ENCODE data around the gene WWOX. TPM values are rescaled to one million over a fixed set of nuclear protein-coding genes. Genes with fewer than 3 reads are reported as not detected.

The WWOX gene
- total RNA-seq, 1 experiment from 2014 or later: 15.6 TPM

DNA sequence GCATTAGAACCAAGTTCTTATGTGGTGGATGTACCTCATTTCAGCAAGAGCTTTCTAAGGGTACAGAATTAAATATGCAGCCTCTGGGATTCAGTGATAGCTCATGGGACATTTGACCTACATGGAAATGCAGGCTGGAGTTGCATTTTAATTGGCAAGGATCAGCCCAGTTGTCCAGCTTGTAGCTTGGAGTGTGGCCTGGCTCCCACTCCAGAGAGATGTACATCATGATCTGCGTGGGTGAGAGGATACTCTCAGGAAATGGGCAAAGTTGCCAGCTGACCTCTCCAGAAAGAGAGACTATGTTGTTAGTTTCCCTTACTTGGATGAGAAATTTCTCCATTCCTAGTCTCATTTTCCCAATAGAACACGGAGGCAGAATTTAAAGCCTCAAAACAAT, 945.7 kb downstream of the WWOX start:
- no peak overlapping the region for H3K27ac Mint-ChIP-seq
- DNase-seq: no peak
- H3K36me3 Mint-ChIP-seq (ENCODE audit: insufficient read depth in 1 of 3, low read depth in 3 of 3): no peaks in the 10 kb centered on the region
- Histone ChIP-seq H2AK5ac (ENCODE audit: insufficient read length, low read length) (no peak overlapping the region), H4K20me1 (ENCODE audit: control insufficient read depth, insufficient read depth, insufficient read length) (peaks cover 3% of the 10 kb centered on the region), H3K27me3 (ENCODE audit: insufficient read depth, low read length) (no peaks in the 10 kb centered on the region), H3K14ac (ENCODE audit: insufficient read depth, low read length) (no peak overlapping the region), H3K18ac (ENCODE audit: insufficient read length, low read depth, low read length) (no peak overlapping the region), H3K4me1 (ENCODE audit: insufficient read depth, low read length) (no peaks in the 10 kb centered on the region), H4K91ac (ENCODE audit: insufficient read length, low read depth, low read length) (no peak overlapping the region), H3K4ac (ENCODE audit: low read depth, low read length) (no peak overlapping the region), H3K27ac (ENCODE audit: insufficient read length, low read depth, low read length) (no peak overlapping the region), H3T11ph (ENCODE audit: low read length) (no peak overlapping the region), H3K4me2 (ENCODE audit: insufficient read depth, insufficient read length, low read length) (no peak overlapping the region), H3K9ac (ENCODE audit: extremely low read depth, insufficient read length, low read length) (no peak overlapping the region), H3K9me3 (ENCODE audit: control insufficient read depth, low read depth, low read length) (no peaks in the 10 kb centered on the region), H2BK5ac (ENCODE audit: insufficient read length, low read length) (no peak overlapping the region), H2BK120ac (ENCODE audit: low read depth, low read length, poor library complexity, severe bottlenecking) (no peak overlapping the region), H3K79me1 (ENCODE audit: insufficient read depth, low read depth, low read length, poor library complexity, severe bottlenecking) (no peaks in the 10 kb centered on the region), H3K23ac (ENCODE audit: insufficient read length, low read depth, low read length) (no peak overlapping the region), H3K79me2 (ENCODE audit: insufficient read depth, low read length) (no peaks in the 10 kb centered on the region), H3K56ac (ENCODE audit: insufficient read length, low read depth, low read length) (no peak overlapping the region), H2BK15ac (ENCODE audit: low read depth, low read length) (no peak overlapping the region), H3K23me2 (ENCODE audit: insufficient read length, low read depth, low read length, poor library complexity, severe bottlenecking) (no peaks in the 10 kb centered on the region), H2BK20ac (ENCODE audit: low read depth, low read length, poor library complexity, severe bottlenecking) (no peak overlapping the region), H4K5ac (ENCODE audit: insufficient read length, low read depth, low read length) (no peak overlapping the region), H2BK12ac (ENCODE audit: insufficient read length, low read depth, low read length) (no peak overlapping the region), H4K8ac (replicated peaks; ENCODE audit: insufficient read length, low read depth, low read length) (no peak overlapping the region), H2AFZ (ENCODE audit: low read length) (no peak overlapping the region)
- H3K27me3 Mint-ChIP-seq (ENCODE audit: low read depth): no peaks in the 10 kb centered on the region; the same call in 1 of the 2 replicates
- WGBS (ENCODE audit: extremely low coverage, insufficient read length, low lambda C conversion rate): no CpG with 5 or more reads among the region's 2 CpGs
- H3K4me3 Mint-ChIP-seq: no peak overlapping the region
- TF ChIP-seq, protein P1, sequence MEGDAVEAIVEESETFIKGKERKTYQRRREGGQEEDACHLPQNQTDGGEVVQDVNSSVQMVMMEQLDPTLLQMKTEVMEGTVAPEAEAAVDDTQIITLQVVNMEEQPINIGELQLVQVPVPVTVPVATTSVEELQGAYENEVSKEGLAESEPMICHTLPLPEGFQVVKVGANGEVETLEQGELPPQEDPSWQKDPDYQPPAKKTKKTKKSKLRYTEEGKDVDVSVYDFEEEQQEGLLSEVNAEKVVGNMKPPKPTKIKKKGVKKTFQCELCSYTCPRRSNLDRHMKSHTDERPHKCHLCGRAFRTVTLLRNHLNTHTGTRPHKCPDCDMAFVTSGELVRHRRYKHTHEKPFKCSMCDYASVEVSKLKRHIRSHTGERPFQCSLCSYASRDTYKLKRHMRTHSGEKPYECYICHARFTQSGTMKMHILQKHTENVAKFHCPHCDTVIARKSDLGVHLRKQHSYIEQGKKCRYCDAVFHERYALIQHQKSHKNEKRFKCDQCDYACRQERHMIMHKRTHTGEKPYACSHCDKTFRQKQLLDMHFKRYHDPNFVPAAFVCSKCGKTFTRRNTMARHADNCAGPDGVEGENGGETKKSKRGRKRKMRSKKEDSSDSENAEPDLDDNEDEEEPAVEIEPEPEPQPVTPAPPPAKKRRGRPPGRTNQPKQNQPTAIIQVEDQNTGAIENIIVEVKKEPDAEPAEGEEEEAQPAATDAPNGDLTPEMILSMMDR (conservative IDR thresholded peaks at IDR 0.05): no peak
- no peaks in the 10 kb centered on the region for H3K9me3 Mint-ChIP-seq
- peaks cover 25% of the 10 kb centered on the region in 2 experiments for H3K4me1 Mint-ChIP-seq
